ENCODE data around the gene TEX264. TPM values are rescaled to one million over a fixed set of nuclear protein-coding genes. Genes with fewer than 3 reads are reported as not detected.

TEX264 gene
- total RNA-seq, 2 experiments from 2014 or later = 24.9 to 25.9 TPM

GRCh38 chr3:51680663-51681230 lies 9.7 kb downstream of the TEX264 start:
- Histone ChIP-seq H3K9me3 (ENCODE audit: control insufficient read depth in 1 of 2, insufficient read depth in 1 of 2, low read length in 2 of 2) (no peaks in the 10 kb centered on the region), H3K27ac (ENCODE audit: low read depth in 1 of 2, low read length in 2 of 2) (peak overlapping the region; percentile 30 to 47), H3K4me1 (ENCODE audit: insufficient read depth, low read length) (peaks cover 100% of the 10 kb centered on the region), H3K27me3 (ENCODE audit: control insufficient read depth in 1 of 2, insufficient read depth in 2 of 2, low read length in 2 of 2) (no peaks in the 10 kb centered on the region), H3K36me3 (ENCODE audit: insufficient read depth, low read length) (peaks cover 55% of the 10 kb centered on the region), H3K4me3 (ENCODE audit: low read length) (no peak overlapping the region)
- peaks cover 34% of the 10 kb centered on the region for H3K36me3 Mint-ChIP-seq (ENCODE audit: low read depth)
- no peak for TF ChIP-seq CTCF (IDR thresholded peaks at IDR 0.05)
- ChIA-PET CTCF (interaction anchor here (1.9 to 6.3 kb wide), 3 partner anchors 10 to 142 kb away, joined by 8 to 113 read pairs (median 36); partner anchors contain the start of genes RAD54L2 and TEX264), POLR2A (interaction anchor here (1.5 to 4.2 kb wide), 5 partner anchors 9 to 295 kb away, joined by 3 to 65 read pairs (median 18); partner anchors contain the start of genes ABHD14B, DCAF1, MANF and TEX264)
- H3K9me3 Mint-ChIP-seq = no peaks in the 10 kb centered on the region
- peak overlapping the region; percentile 47 for H3K4me3 Mint-ChIP-seq
- intact Hi-C loops (cut with DNase I, micrococcal nuclease) = loop anchor here in 1 of 2 experiments (5.0 kb wide), 1 partner anchor 293 kb away; the partner anchor contains the start of gene MANF
- no peaks in the 10 kb centered on the region for H3K27me3 Mint-ChIP-seq
- no peak for ATAC-seq (ENCODE audit: poor library complexity)
- no peak for DNase-seq
- H3K4me1 Mint-ChIP-seq (ENCODE audit: low read depth) = peaks cover 84% of the 10 kb centered on the region
- H3K27ac Mint-ChIP-seq = peak overlapping the region; percentile 51

- Histone ChIP-seq H3K9me3 (ENCODE audit: control insufficient read depth in 1 of 2, insufficient read depth in 1 of 2, low read length in 2 of 2) (no peaks in the 10 kb centered on the region), H3K4me3 (ENCODE audit: low read length) (peak overlapping the region; percentile 14), H3K36me3 (ENCODE audit: insufficient read depth, low read length) (peaks cover 52% of the 10 kb centered on the region), H3K27me3 (ENCODE audit: control insufficient read depth in 1 of 2, insufficient read depth in 2 of 2, low read length in 2 of 2) (no peaks in the 10 kb centered on the region), H3K27ac (ENCODE audit: low read depth in 1 of 2, low read length in 2 of 2) (peak overlapping the region; percentile 32 to 47), H3K4me1 (ENCODE audit: insufficient read depth, low read length) (peaks cover 100% of the 10 kb centered on the region)
- Mint-ChIP-seq H3K36me3 (ENCODE audit: low read depth) (peaks cover 37% of the 10 kb centered on the region), H3K4me3 (peak overlapping the region; percentile 47), H3K4me1 (ENCODE audit: low read depth) (peaks cover 84% of the 10 kb centered on the region), H3K9me3 (no peaks in the 10 kb centered on the region), H3K27me3 (no peaks in the 10 kb centered on the region), H3K27ac (peak overlapping the region; percentile 51)
- CTCF ChIA-PET = interaction anchor here (0.6 to 6.3 kb wide), 11 partner anchors 10 to 731 kb away, joined by 3 to 113 read pairs (median 7); partner anchors contain the start of genes DCAF1, RAD54L2 and TEX264
- TF ChIP-seq CTCF (IDR thresholded peaks at IDR 0.05) = no peak
- DNase-seq = peak in 11 of 14 experiments; percentile 38 to 88 (median 53)
- ATAC-seq (ENCODE audit: poor library complexity) = peak; percentile 43
- POLR2A ChIA-PET = interaction anchor here (1.0 to 4.2 kb wide), 9 partner anchors 10 to 296 kb away, joined by 3 to 65 read pairs (median 4); partner anchors contain the start of genes ABHD14B, DCAF1, MANF and TEX264
- intact Hi-C loops (cut with DNase I, micrococcal nuclease) = loop anchor here in 1 of 2 experiments (5.0 kb wide), 1 partner anchor 294 kb away; the partner anchor contains the start of gene MANF
Observed at GRCh38 chr3:51681453-51681852, 10.4 kb downstream of the TEX264 start.

- DNase-seq = peak; percentile 59 to 93 (median 64)
- Mint-ChIP-seq H3K4me1 (ENCODE audit: low read depth) (peaks cover 84% of the 10 kb centered on the region), H3K27me3 (no peaks in the 10 kb centered on the region), H3K9me3 (no peaks in the 10 kb centered on the region), H3K4me3 (peak overlapping the region; percentile 47), H3K27ac (peak overlapping the region; percentile 51), H3K36me3 (ENCODE audit: low read depth) (peaks cover 43% of the 10 kb centered on the region)
- peak; percentile 90 for TF ChIP-seq CTCF (IDR thresholded peaks at IDR 0.05)
- no peaks in the 10 kb centered on the region for H3K9me3 ChIP-seq (ENCODE audit: control insufficient read depth in 1 of 2, insufficient read depth in 1 of 2, low read length in 2 of 2)
- peaks cover 100% of the 10 kb centered on the region for H3K4me1 ChIP-seq (ENCODE audit: insufficient read depth, low read length)
- ChIA-PET CTCF (interaction anchor here (0.6 to 6.3 kb wide), 17 partner anchors 11 to 1317 kb away, joined by 3 to 113 read pairs (median 4); partner anchors contain the start of genes DCAF1, RAD54L2 and TEX264), POLR2A (interaction anchor here (0.6 to 4.2 kb wide), 10 partner anchors 10 to 296 kb away, joined by 3 to 65 read pairs (median 4); partner anchors contain the start of genes ABHD14B, DCAF1, MANF and TEX264)
- peak overlapping the region in 1 of 2 donors; percentile 32 for H3K27ac ChIP-seq (ENCODE audit: low read depth in 1 of 2, low read length in 2 of 2)
- no peaks in the 10 kb centered on the region for H3K27me3 ChIP-seq (ENCODE audit: control insufficient read depth in 1 of 2, insufficient read depth in 2 of 2, low read length in 2 of 2)
- ATAC-seq (ENCODE audit: poor library complexity) = peak; percentile 80
- H3K4me3 ChIP-seq (ENCODE audit: low read length) = peak overlapping the region; percentile 14
- peaks cover 50% of the 10 kb centered on the region for H3K36me3 ChIP-seq (ENCODE audit: insufficient read depth, low read length)
- intact Hi-C loops (cut with DNase I, micrococcal nuclease) = loop anchor here (1.0 to 5.0 kb wide), 6 partner anchors 13 to 1065 kb away; partner anchors contain the start of genes MANF (in 1 of the 2) and MAPKAPK3 (in 1 of the 2)
Observed at GRCh38 chr3:51682079-51682478, 11.0 kb downstream of the TEX264 start.
